Hematopoietic multipotent progenitor cell treated with erythropoietin and hydrocortisone succinate and interleukin-3 and kit ligand, for 8 days (in vitro differentiated cells): Measurements from ENCODE around the gene BNC2.
A peak's percentile ranks its signal among the peaks of the same experiment; 100 is the strongest.

Source experiments
- DNase-seq: peaks from one replicate; pipeline ENCODE4 v3.0.0-alpha.2; 2015

BNC2 gene

DNA sequence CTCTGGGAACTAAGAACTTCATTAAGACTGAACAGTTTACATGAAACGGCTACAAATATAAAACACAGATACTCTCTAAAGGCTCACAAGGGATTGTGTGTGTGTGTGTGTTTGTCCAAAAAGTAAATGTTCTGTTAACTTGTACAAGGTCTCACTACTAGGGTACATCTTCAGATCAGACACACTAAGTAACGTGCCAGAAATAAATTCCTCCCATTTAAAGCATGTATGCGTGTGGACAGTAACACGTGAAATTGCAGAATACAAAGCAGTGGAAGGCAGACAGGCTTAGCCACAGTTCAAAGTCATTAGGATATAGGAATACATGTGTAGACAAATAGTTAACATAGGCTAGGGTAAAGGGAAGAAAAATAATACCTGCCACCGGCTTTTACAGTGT is 1.8 kb downstream of the BNC2 start:
- DNase-seq, result no peak

DNA sequence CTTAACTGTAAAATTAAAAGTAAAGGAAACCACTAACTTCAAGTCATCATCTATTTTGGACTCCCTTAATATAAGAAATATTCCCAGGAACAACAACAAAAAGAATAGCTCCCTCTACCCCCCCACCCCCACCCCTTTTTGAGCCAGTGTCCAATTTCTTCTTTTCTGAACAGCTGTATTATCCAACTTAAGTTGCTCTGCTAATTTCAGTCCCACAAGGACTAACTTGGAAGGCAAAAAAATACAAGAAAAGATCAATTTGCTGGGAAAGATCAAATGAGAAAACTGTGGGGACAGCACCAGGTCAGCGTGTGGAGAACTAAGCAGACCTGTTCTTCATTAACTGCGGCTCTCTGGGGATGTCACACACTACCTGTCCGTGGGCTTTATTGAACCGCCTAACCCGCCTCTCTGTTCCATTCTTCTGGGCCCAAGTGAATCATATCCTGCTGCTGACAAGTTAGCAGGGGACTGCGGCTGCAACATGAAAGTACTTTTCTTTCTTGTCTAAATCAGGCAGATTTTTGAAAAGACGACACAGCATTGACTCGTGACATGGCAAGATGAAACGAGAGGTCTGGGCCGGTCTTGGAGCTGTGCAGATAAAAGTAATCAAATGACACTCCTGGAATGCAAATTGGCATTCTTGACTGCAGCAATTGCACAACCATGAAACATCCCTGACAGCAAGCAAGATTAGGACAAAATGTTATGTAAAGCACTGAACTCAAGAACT is 2.7 kb downstream of the BNC2 start:
- DNase-seq, result no peak

DNA sequence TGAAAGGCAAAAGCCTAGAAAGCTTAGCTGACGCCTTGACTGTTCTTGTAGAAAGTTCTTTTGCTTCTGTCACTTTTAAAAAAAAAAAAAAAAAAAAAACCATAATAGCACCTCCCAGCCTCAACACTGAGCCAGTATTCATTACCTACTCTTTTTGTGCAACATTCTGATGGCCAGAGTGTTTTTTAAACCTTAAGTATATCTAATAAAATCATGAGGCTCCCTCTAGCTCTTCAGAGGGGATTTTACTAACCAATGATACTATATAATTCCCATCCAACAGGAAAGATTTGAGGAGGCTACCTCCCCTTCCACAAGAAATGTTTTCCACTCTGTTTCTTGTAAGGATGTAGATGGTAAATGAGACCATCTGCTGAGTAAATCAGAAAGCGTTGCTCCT is 3.9 kb downstream of the BNC2 start:
- DNase-seq, result no peak

DNA sequence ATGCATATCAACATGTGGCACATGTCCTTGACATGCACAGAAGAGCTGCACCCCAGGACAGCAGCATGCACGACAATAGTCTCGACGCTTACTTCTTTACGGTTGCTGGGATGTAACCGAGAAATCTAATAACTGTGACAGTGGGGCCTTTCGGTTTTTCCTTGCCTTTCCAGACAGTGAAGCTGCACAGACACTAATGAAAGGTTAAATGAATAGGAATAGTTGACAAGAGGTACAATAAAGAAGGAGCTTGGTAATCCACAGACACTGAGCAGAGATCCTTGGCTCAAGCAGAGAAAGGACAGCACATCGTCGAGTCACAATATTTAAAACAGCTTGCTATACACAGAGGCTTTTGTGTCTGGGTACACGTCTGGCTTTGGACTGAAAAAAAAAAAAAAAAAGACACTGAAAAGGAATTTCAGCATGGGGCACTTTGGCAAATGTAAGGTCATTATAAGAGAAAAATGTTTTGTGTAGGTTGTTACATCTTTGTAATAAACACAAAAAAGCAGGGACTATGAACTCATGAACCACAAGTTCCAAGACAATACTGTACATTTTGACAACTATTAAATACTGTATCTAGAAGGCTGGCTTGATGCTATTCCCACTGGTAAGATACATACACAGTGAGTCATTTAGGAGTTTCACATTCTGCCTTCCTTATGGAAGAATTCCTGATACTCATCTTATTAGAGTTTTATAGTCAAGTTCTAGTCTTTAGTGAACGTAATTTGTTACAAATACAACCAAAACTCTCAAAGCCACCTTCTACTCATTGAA is 5.6 kb downstream of the BNC2 start:
- no peak for DNase-seq

DNA sequence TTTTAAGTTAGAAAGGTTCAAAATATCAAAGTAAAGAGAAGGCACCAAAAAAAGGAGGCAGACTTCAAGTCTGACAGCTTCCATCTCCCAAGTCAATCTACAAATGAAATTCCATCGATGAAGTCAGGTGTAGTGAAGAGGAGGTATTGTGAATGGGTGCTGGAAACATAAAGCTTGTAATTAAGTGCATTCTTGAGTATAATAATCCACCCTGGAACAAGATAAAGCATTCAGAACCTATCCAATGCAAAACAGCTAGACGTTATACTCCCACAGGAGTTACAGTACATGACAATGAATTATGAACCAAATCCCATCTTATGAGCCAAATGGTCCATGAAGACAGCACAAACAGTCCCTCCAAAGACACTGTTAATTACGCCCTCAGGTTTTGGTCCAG is 22.3 kb downstream of the BNC2 start:
- DNase-seq, result no peak

DNA sequence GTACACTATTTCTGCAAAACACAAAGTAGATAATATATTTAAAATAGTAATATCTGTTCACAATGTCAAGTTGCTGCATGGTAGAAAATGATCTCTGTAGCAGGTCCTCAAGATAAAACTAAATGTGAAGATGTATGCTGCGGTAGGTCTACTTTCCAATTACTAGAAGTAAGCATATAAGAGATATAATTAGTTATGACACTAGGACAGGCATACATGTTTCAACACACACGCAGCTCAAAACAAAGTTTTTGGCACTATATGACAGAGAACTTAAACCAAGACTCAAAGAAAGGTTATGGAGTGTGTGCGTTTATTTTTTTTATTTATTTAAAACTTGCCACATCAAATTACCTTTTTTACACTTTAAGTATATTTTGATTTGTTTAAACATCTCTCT is 23.5 kb downstream of the BNC2 start:
- DNase-seq, result no peak

DNA sequence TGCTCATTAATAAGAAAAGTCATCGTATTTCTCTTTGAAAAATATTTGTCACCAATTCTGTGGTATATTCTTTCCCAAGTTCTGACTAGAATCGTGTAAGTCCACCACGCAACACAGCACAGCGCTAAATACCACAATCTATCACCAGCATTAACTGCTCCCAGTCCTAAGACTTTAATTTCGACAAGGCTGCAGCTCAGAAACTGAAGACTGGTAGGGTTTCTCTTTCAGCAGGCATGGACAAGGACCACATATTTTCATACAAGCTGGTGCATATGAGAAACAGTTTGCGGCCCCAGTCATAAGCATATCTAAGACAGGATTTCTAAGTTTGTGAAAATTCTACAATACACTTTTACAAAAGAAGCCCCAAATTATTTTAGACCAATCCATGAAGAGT is 24.1 kb downstream of the BNC2 start:
- no peak for DNase-seq

DNA sequence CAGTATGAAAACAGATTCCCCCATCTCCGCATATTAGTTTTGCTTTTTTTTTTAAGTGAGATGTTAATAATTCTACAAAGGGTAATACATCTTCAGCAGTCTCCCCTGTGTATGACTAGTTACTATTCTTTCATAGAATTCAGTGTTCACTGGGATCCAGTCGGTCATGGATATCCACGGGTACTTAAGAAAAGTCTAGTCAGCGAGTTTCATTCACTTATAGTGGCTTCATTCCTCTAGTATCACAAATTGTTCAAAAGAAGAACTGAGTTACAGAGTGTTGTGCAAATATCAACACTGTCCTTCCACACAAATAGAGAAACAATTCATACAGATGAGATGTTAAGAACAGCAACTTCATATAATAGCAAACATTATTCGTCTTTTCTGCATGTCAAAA is 35.7 kb downstream of the BNC2 start:
- DNase-seq, result no peak

DNA sequence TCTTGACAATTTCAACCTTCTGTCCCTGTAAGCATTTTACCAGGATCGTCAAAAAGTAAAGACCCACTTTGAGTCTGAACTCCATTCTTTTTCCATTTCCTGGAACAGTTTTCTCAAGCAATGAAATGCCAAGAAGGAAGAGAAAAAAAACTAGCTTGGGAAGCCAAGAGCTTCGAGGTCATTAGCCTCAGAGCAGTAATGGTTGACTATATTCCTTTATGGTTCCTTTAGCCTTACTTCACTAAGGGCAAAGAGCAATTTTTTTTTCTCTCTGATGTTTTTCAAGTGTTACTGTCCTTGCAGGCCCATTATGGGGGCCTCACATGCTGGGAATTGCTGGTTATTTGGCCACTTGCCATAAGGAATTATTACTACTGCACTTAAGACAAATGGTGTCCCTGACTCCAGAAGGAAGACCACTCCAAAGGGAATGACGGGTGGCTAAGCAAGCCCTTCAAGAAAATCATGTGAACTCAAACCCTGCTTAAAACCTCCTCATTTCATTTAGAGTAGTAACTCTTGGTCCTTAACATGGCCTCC is 37.1 kb downstream of the BNC2 start:
- DNase-seq, result no peak

DNA sequence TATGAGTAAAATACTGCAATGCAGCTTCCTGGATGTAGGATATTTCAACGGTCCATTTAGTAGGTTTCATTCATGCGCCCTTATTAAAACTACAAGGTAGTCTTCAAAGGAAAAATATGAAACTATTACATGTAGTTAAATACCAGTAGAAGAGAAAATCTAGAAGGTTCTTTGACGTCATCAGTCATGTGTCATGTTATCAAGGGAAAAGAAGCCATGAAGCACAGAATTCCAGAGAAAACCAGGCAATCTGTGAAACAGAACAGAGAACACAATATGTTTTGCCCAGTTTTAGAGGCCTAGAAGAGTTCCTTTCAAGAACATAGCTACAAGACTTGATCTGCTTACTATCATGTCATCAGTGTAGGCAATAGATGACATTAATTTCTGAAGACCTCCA is 38.4 kb downstream of the BNC2 start:
- no peak for DNase-seq

DNA sequence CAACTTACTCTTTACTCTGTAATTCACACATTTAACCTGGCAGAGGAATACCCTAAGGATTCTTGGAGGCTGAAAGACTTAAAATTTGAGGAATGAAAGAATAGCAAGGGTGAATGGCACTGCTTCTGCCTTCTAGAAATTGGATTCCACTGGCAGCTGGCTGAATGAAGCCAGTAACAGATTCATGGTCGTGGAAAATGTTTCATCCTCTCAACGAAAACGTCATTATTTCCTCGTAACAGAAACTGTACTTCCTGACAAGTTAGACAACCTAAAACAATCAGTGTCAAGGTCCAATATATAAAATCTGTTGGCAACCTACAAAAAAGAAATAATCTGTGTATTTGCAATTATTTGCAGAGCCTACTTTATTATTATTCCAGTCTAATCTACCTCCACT is 39.7 kb downstream of the BNC2 start:
- DNase-seq, result no peak

DNA sequence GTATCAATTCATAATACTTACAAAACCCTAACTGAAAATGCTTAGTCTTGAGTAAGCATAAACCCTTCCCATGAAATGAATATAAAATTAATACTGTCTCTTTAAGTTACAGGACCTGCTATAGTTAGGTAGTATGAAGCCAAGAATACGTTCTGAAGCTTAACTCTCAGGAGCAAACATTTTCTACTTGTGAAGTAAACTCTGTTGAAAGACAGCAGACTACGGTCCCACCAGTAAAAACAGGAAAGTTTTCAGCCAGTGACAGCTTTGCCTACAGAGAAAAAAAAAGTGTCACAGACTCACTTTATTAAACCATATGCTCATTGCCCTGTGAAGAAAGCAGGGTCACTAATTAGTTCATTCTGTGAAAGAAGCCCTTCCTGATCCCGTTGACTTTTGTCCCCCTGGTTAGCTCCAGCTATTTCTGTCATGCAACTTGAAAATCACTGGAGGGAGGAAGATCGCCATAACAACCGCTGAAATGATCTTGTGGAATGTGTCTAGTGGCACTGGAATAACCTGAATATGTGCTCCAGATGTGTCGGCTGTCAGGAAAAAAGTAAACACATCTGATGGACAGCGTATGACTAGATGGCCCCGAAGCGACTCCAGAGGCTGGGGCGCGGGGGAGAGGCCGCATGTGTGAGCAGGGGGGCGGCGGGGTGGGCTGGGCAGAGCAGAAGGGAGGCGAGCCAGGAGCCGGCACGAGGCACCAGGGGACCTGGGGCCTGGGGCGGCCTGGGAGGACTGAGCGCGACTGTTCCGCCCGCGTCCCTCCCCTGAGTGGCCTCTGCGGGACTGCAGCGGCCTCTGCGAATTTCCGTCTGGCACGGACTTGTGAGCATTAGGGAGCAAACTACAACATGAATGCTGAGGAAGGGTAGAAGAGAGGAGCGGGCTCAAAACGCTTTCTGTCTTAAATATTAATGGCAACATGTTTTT is 41.9 kb downstream of the BNC2 start:
- DNase-seq, result no peak

DNA sequence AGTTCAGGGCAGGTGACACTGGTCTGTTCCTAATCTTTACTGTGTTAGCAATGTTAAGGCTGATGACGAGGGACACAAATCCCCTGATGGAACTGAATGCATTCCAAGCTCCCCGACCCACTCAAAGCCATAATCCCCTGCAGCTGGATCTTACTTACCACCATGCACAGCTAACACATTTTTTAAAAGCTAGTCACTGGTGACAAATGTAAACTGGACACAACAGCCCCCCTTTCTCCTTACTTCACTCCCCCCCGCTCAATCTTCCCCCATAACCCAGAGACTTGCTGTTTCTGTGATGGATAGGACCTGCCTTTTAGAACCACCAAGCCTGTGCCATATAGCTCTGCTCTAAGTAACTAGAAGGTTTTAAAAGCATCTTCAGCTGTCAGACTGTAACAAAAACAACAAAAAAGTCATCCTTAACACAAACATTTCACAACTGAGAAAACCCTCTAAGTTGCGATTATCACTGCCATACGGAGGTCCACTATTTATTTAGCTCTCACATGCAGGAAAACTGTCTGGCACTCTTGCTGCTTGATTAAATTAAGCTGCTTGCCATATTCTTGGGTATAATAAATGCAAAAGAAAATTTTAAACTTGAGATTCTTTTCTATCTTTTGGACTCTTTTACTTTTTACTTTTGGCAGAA is 44.4 kb downstream of the BNC2 start:
- DNase-seq, result no peak

DNA sequence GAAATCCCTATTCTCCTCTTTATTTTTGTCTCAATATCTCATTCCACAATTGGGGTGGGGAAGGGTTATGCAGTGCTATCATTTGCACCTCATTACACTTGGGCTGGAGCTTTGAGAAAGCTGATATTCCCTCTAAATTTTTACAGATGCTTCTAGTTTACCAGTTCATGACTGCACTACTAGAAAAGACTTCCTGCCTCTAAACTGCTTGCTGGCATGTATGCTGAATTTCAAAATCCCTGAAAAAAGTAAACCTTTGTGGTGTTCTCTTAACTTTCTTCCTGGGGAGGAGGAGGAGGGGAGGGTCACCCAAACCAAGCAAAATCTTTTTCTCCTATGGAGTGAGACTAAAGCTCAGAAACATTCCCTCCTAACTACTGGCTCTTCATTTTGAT is 45.1 kb downstream of the BNC2 start:
- no peak for DNase-seq

DNA sequence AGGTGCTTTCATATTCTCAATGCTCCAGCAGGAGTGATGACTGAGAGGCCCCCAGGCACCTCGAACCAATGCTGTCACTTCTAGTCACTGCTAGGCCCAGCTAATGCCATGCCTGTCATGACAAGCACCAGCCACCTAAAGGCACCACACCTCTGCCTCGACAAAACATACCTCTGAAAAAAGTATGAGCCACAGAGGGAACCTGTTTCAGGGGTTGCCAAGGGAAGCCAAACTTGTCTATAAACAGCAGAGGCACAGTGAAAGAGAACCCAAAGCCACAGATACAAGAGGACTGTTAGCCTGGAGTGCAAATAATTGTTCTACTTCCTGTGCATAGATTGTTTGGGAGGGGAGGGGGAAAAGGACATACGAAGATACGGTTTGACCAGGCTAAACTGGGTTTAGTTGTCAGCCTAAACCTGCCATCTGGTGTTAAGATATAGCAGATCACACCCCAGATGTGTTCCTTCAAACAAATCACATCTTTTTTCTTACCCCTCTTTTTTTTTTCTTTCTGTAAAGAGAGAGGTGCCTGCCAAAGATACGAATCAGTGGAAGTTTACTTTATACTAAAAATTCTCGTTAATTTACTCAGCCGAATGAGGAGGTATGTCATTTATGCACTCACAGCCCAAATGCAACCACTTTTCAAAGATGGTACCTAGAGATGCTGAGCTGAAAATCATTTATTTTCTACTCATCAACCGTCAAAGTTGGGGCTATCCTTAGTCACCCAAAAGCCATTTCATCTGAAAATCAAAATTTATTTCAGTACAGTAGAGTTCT is 45.7 kb downstream of the BNC2 start:
- DNase-seq, result peak; percentile 2

DNA sequence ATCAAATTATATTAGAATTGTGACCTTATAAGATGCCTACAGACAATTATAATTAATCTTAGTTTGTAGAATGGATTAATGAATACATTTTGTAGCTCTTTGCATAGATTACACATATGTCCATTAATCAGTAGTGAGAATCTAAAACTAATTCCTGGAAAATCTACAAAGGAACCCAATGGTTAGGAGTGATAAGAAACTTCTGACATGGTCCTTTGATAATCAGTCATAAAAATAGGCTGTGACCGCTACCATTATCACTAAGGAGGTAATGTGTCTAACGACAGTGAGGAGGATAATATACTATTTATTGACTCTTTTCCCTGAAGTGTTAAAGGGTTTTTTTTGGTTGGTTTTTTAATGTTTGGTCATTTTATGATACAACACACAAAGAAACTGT is 46.6 kb downstream of the BNC2 start:
- peak; percentile 82 for DNase-seq

DNA sequence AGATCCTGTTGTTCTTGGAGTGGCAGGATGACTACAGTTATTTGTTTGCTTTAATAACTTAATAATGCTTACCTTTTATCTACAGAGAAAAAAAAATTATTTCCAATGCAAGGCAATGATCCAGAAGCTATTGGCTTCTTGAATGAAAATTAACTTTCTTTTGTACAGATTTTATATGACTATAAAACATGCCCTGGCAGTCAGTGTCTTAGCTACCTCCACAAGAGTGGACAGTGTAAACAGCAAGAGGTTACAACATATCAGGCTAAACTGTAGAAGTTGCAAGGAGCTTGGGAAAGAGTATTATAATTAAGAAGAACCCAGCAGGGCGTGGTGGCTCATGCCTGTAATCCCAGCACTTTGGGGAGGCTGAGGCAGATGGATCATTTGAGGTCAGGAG is 49.1 kb downstream of the BNC2 start:
- DNase-seq, result no peak

DNA sequence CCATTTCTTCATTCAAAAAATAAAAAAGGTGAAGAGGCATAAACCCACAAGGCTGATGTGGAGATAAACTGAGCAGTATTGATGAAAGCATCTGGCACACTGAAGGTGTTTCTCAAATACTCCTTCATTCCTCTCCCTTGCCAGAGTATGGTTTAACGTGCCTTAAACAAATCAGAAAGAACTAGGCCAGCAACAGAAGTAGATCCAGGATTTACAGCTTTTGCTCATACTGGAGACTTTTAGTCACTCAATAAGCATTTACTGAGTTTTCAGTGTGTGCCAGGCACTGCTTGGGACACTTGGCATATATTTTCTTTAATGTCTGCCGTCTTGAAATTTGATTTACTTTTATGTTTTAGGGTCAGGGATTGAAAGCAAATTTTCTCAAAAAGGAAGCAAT is 53.0 kb downstream of the BNC2 start:
- DNase-seq, result no peak

DNA sequence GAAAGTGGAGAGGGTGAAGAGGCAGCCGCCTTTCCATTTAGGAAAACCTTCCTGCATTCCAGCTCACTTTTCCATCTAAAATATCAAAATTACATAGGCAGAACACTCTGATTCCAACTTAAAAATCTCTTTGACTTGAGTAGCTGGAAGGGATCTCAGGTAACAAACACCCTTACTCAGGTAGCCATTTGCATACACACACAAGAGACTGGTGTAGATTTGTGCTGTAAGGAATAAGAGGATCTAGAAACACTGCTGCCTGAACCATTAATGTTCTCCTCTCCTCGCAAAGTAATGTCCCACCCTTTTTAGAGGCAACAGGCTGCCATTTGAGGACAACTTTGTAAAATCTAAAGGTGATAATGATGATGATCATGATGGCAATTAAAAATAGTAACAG is 53.5 kb downstream of the BNC2 start:
- DNase-seq, result no peak

DNA sequence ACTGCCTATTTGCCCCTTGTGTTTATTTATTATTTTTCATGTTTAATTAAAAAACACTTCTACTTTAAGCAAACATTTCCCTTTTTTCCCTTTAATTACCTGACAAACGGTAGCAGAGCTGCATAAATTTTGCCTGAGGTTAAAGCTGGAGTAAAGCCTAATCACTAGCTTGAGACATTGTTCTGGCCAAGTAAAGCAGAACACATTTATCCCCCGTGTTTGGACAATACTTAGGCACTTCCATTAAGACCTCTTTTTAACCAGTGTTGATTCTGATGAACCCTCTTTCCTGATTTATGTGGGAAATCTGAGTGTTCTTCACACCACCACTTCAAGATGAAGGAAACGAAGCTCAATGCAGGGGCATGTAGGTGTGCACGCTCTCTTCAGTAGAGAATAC is 54.5 kb downstream of the BNC2 start:
- no peak for DNase-seq

DNA sequence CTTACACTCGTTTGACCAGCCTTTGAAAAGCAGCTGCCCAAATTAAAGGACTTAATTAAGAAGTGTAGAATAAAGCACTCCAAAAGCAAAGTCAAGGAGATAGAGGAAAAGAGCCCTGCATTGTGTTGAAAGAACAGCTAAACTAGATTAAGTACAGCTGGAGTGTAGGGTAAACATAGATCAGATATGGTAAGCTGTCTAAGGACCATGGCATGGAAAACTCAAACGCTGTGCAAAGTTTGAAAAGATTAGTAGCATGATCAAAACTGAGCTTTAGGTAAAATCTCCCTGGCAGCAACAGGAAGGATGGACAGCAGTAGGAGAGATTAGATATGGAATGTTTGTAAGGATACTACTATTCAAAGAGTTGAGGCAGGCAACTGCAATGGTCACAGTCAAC is 55.4 kb downstream of the BNC2 start:
- DNase-seq, result no peak

DNA sequence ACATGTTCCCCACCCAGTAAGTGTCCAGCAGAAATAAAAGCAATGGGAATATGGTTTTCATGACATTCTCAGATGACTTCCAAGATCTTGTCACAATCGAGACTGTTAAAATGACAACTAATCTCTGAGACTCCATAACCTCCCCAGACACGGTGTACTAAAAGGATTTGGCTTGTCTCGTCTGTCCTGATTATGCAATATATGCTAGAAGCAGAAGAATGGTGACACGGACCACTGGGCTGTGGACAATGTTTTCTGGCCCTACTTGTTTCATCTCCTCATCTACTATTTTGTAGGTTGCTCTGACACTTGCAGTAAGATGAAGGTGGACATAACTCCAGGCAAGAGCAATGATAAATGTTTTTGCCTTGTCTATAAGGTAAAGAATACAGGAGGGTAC is 56.6 kb downstream of the BNC2 start:
- no peak for DNase-seq
